GM12892 (cell line): ENCODE results near the gene CRYBG3.

Experiments used
- POLR2A ChIP-seq: IDR thresholded peaks from 2 replicates; pipeline ENCODE4 v1.6.1; 2011; ENCODE audit warnings: low read depth, low read length, control low read depth
- POLR2AphosphoS5 ChIP-seq: IDR thresholded peaks from 2 replicates; pipeline ENCODE4 v1.6.1; 2011; ENCODE audit warnings: low read depth, low read length, control low read depth
- TAF1 ChIP-seq: IDR thresholded peaks from 2 replicates; pipeline ENCODE4 v1.6.1; 2011; ENCODE audit warnings: low read depth, mild to moderate bottlenecking, control low read depth, low read length, borderline replicate concordance

- TF ChIP-seq POLR2A (no peak), POLR2AphosphoS5 (no peak), TAF1 (no peak)
Measured at GRCh38 chr3:97967966-97968365, 146.2 kb downstream of the CRYBG3 start.
